Measurements from ENCODE around the gene NPR1.
"Not testable (repeated sequence)": the region's sequence is repeated elsewhere in the genome, so short reads cannot be mapped to it uniquely, and the experiment has no call there.

Gene NPR1

GRCh38 chr1:153678519-153679336 is at the start of gene NPR1:
Gene NPR1 (plus strand): TSS chr1:153678688. CDS start chr1:153679109, 421 bp downstream.
- DNase-seq (ENCODE audit: low read depth), result no peak

GRCh38 chr1:153629343-153629665 is 49.2 kb upstream of the NPR1 start:
- no peak for DNase-seq (ENCODE audit: low read depth)

- no peak for DNase-seq (ENCODE audit: low read depth)
Observed at GRCh38 chr1:153629971-153630370, 48.5 kb upstream of the NPR1 start.

GRCh38 chr1:153630384-153630783 is 48.1 kb upstream of the NPR1 start:
- no peak for DNase-seq (ENCODE audit: low read depth)

- no peak for DNase-seq (ENCODE audit: low read depth)
Observed at GRCh38 chr1:153631047-153632022, 47.2 kb upstream of the NPR1 start.

- DNase-seq (ENCODE audit: low read depth), result no peak
Observed at GRCh38 chr1:153633161-153633753, 45.2 kb upstream of the NPR1 start.

- DNase-seq (ENCODE audit: low read depth), result peak; percentile 97
Observed at GRCh38 chr1:153633754-153634665, 44.5 kb upstream of the NPR1 start, which contains the start of gene CHTOP. Gene CHTOP (plus strand): TSS chr1:153634066. CDS start chr1:153636589, 2,523 bp downstream.

- DNase-seq (ENCODE audit: low read depth), result no peak
Observed at GRCh38 chr1:153635872-153636271, 42.6 kb upstream of the NPR1 start.

- DNase-seq (ENCODE audit: low read depth), result no peak
Observed at GRCh38 chr1:153636312-153636711, 42.2 kb upstream of the NPR1 start.

- DNase-seq (ENCODE audit: low read depth), result no peak
Observed at GRCh38 chr1:153638261-153638660, 40.2 kb upstream of the NPR1 start.

GRCh38 chr1:153639280-153639679 is 39.2 kb upstream of the NPR1 start:
- DNase-seq (ENCODE audit: low read depth), result no peak

- DNase-seq (ENCODE audit: low read depth), result not testable (repeated sequence)
Observed at GRCh38 chr1:153640213-153640612, 38.3 kb upstream of the NPR1 start.

GRCh38 chr1:153640861-153641260 is 37.6 kb upstream of the NPR1 start:
- DNase-seq (ENCODE audit: low read depth), result no peak

- DNase-seq (ENCODE audit: low read depth), result no peak
Observed at GRCh38 chr1:153642161-153642560, 36.3 kb upstream of the NPR1 start.

GRCh38 chr1:153643100-153643499 is 35.4 kb upstream of the NPR1 start:
- DNase-seq (ENCODE audit: low read depth), result no peak

- DNase-seq (ENCODE audit: low read depth), result no peak
Observed at GRCh38 chr1:153643816-153644215, 34.7 kb upstream of the NPR1 start.

- no peak for DNase-seq (ENCODE audit: low read depth)
Observed at GRCh38 chr1:153646672-153647345, 31.7 kb upstream of the NPR1 start.

GRCh38 chr1:153647346-153647714 is 31.2 kb upstream of the NPR1 start:
- no peak for DNase-seq (ENCODE audit: low read depth)

- DNase-seq (ENCODE audit: low read depth), result no peak
Observed at GRCh38 chr1:153648000-153648643, 30.4 kb upstream of the NPR1 start.

GRCh38 chr1:153649137-153649862 is 29.2 kb upstream of the NPR1 start:
- DNase-seq (ENCODE audit: low read depth), result no peak

Data from activated T-cell treated with anti-CD3 and anti-CD28 coated beads for 24 hours (primary cell).